ENCODE data around the gene MED10. TPM values are rescaled to one million over a fixed set of nuclear protein-coding genes. Genes with fewer than 3 reads are reported as not detected.

The MED10 gene
- total and polyA plus RNA-seq, 9 of the 15 experiments (the other 6 are each of a cell fraction or from before 2014, with no cell fraction given) = 23.8 to 83.4 (median 58.8) TPM

- TF ChIP-seq HINFP (tag; conservative IDR thresholded peaks at IDR 0.05; ENCODE audit: low read depth) (no peak), HES1 (IDR thresholded peaks at IDR 0.05; ENCODE audit: low read depth) (peak; percentile 17; the same call in 1 of the 2 replicates), SREBF1 (IDR thresholded peaks at IDR 0.05; ENCODE audit: borderline replicate concordance, low read depth, low read length) (no peak), NELFE (IDR thresholded peaks at IDR 0.05; ENCODE audit: insufficient read depth, insufficient read length) (no peak), GABPB2 (CRISPR knock-in tag; conservative IDR thresholded peaks at IDR 0.05) (no peak), ZNF311 (CRISPR knock-in tag; IDR thresholded peaks at IDR 0.05) (peak; percentile 77; the same call in 1 of the 2 replicates), CC2D1A (IDR thresholded peaks at IDR 0.05) (no peak), NCOA1 (IDR thresholded peaks at IDR 0.05; ENCODE audit: low read depth) (peak; percentile 69), RAD21 (CRISPR knock-in tag; conservative IDR thresholded peaks at IDR 0.05 in 1 of 2, IDR thresholded peaks at IDR 0.05 in 1 of 2) (no peak; a peak in 2 of 4 replicates), THRB (CRISPR knock-in tag; conservative IDR thresholded peaks at IDR 0.05) (no peak), ZKSCAN1 (IDR thresholded peaks at IDR 0.05; ENCODE audit: low read depth, low read length) (no peak), CTCFL (IDR thresholded peaks at IDR 0.05; ENCODE audit: borderline replicate concordance, insufficient read depth, low read depth, low read length, poor library complexity, severe bottlenecking) (no peak), DEAF1 (CRISPR knock-in tag; IDR thresholded peaks at IDR 0.05) (0 out of 2 replicates have a peak, but pooled peaks have one; percentile 15), GABPA (tag; conservative IDR thresholded peaks at IDR 0.05; ENCODE audit: low read depth) (peak; percentile 34; the same call in 1 of the 2 replicates), ATF4 (CRISPR knock-in tag; IDR thresholded peaks at IDR 0.05) (peak; percentile 96), CBX3 (IDR thresholded peaks at IDR 0.05; ENCODE audit: borderline replicate concordance in 1 of 2, low read length in 2 of 2) (no peak), RBM22 (IDR thresholded peaks at IDR 0.05; ENCODE audit: low read depth, low read length, poor library complexity, severe bottlenecking) (no peak)
Measured at GRCh38 chr5:6408627-6409446, 30.5 kb upstream of the MED10 start (continued).

Data from K562 (cell line).